NCI-H2029 (cell line): ENCODE measurements around the gene UNKL.
A peak's percentile ranks its signal among the peaks of the same experiment; 100 is the strongest.
"Not testable (repeated sequence)": the region's sequence is repeated elsewhere in the genome, so short reads cannot be mapped to it uniquely, and the experiment has no call there.

ENCODE experiments used
- DNase-seq: peaks from one replicate; lab custom pipeline; 2025; lab: John Stamatoyannopoulos, UW

UNKL gene

GRCh38 chr16:1445518-1446203 lies 31.2 kb upstream of the UNKL start:
- DNase-seq, result no peak

DNA sequence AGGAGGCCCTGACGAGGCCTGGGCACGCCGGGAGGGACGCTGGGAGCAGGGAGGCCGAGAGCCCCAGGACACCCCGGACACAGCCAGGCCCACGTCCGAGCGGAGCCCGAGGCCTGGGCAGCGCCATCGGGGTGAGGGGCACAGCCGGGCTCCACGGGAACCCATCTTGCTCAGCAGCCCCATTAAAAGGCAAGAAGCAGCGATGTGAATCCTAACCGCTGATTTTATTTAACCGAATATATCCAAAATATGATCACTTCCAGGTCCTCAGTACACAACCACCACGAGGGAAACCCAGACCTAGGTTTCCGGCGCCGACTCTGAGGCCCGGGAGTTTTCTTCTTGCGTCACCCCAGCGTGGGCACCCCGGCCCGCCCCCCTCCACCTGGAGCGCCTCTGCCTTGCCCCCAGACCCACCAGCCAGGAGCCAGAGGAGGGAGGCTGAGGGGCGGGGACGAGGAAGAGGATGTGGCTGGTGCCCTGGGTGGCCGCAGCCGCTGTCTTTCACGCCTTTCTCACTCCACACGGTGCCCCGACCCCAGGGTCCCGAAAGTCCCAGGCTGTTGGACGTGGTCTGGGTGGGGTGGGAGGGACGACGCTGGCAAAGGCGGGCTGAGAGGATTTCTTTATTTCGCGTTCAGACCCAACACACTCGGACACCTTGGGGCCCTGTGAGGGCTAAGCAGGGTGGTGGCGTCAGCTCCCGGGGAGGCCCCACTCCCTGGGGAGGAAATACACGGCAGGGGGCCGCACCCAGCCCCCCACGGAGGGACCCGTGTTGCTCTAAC lies 30.4 kb upstream of the UNKL start:
- DNase-seq, result no peak

DNA sequence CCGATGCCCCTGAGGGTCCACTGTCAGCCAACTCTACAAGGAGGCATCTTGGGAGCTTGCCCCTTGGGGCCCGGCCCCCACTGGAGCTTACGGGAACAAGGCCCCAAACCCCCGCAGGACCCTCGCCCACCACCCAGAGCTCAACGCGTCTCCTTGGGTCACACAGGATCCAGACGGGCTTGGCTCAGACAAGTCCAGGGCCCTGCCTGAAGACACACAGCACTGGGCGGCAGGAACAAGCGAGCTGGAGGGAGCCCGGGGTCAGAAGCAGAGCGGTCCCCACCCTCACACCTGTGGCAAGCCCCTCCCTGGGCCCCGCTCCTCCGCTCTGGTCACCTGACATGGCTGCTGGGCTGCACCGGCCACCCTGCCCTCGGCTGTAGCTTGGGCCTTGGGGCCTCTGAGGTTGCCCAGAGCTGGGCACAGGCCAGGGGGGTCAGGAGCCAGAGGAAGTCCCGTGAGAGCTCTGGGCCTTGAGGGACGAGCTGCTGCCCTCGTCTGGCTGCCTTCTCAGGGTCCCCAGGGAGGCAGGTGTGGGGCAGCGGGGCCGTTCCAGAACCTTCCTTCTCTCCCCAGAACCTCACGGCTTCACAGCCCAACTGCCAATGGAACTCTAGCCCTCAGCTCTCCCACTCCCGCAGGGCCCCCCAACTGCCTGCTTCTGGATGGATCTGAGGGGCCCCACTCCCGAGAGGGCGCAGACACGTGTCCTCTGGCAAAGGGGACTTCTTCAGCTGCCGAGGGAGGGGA lies 29.7 kb upstream of the UNKL start, which contains the start of gene CCDC154:
Gene CCDC154, minus strand, starts transcription at position 577 of the 750 bp plus-strand sequence. Its CDS starts 234 bp downstream, at position 343.
- no peak for DNase-seq

DNA sequence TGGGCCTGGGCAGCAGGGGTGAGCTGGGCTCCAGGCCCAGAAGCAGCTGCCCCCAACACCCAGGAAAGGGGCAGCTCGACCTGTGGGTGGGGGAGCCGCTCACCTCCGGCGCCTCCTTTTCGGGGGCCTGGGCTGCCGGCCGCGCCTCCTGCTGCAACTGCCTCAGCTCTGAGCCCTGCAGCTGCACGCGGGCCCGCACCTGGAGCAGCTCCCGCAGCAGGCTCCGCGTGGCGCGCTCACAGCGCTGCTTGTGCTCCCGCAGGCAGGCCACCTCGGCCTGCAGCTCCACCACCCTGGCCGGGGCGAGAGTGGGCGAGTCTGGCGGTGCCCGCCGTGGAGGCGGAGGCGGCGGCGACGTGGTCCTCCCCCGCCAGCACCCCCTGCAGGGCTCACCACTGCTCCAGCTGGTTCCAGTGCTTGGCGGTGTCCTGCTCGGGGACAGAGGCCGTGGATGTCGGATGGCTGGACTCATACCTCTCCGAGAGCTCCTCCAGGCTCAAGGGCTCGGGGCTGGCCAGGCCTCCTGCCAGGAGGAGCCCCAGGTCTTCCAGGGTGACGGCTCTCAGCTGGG lies 29.0 kb upstream of the UNKL start:
- DNase-seq, result no peak

DNA sequence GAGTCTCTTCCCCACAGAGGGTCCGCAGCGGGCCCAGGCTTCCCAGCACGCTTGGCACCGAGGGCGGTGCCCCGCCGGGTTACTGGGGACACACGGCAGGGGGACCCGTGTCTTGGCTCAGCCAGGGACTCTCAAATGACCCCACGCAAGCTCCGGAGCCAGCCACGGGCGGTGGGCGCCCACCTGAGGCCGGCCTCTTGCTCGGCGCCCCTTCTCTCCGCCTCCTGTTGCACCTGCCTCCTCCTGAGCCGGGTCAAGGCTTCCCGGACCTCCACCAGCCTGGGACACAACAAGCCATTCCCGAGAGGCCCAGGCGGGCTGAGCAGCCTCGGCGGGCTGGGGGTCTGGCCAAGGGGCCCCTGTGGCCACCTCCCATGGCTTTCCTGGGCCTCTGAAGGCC lies 28.2 kb upstream of the UNKL start:
- DNase-seq, result no peak

GRCh38 chr16:1441391-1441829 lies 26.9 kb upstream of the UNKL start:
- DNase-seq, result no peak

- DNase-seq, result not testable (repeated sequence)
These were observed 25.2 kb upstream of the UNKL start for GRCh38 chr16:1439699-1440074.

DNA sequence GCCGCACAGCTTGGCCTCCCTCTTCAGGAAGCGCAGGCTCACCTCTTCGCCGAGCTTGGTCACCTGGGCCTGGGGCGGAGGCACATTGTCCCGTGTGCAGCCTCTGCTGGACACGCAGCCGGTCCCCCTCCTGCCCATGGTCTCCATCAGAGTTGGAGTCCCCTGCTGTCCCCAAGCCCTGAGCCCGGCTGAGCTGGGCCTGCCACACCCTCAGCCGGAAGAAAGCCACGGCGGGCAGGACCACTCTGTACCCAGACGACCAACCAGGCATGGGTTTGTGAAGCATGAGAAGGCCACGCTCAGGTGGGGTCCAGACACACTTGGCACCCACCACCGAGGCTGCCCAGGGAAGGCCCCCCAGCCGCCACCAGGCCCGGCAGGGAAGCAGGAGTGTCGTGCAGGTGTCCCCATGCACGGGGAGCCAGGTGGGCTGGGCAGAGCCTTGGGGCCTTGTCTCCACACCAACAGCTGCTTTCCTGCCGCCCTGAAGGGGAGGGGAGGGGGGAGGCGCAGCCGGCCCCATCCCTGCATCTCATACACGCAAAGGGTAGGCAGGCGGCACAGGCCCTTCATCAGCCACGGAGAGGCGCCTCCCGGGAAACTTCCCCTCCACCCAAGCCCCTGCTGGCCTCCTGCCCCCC lies 24.7 kb upstream of the UNKL start:
- peak; percentile 8 for DNase-seq

DNA sequence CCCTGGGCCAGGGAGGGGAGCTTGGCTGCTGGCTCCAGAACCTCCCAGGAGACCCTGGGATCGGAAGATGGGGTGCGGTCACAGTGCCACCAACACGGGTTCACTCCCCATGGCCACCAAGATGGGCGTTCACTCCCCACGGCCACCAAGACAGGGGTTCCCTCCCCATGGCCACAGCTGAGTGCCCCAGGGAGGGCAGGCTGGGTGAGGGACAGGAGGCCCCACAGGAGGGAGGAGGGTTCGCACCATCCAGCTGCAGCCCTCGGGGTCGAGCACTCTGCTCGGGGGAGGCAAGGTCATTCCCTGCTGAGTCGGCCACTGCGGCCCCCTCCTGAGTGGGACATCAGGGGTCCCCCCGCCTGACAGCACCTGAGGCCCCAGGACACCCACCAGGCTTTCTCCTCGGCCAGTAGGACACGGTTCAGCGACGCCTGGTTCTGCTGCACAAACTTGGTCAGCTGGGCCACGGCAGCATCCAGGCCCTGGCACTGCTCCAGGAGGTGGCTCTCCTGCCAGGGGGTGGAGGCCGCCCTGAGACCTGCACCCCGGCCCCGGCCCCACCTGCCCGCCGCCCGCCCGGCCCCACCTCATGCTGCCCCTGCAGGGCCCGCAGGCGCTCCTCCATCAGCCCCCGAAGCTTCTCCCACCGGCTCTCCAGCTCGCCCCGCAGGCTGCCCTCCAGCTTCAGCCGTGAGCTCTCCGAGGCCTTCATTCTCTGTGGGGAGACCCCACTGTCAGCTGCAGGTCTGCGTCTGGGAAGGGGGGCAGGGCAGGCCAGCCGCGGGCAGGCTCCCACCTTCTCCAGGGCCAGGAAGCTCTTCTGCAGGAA lies 23.9 kb upstream of the UNKL start:
- no peak for DNase-seq

DNA sequence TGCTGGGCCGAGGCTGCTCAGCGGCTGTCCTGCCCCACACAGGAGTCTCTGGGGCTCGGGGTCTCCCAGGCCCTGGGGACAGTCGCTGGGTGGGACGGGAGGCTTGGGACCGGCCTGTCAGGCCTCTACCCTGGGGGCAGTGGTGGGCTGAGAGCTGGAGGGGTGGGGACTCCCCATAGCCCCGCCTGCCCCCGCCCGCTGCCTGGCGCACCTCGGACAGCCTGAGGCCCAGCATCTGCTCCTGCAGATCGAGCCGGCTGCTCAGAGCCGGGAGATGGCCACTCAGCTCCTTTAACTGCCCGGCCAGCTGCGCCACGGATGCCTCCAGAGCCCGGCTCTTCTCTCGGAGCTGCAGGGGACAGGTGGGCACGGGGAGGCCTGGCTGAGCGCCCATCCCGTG lies 23.1 kb upstream of the UNKL start:
- no peak for DNase-seq

GRCh38 chr16:1436731-1437355 lies 22.3 kb upstream of the UNKL start:
- DNase-seq, result no peak

- no peak for DNase-seq
These were observed 21.6 kb upstream of the UNKL start for GRCh38 chr16:1435921-1436697.

GRCh38 chr16:1434644-1435592 lies 20.4 kb upstream of the UNKL start:
- no peak for DNase-seq

- no peak for DNase-seq
These were observed 19.3 kb upstream of the UNKL start for GRCh38 chr16:1433756-1434155.

DNA sequence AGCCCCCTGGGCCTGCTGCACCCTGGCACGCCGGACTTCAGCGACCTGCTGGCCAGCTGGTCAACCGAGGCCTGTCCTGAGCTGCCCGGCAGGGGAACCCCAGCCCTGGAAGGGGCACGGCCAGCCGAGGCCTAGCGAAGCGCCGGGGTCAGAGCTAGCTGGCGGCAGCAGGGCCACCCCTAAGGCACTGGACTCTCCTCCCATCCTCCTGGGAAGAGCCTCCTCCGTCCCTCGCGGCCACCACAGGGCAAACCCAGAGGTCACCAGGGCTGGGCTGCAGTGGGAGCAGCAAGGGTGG lies 18.7 kb upstream of the UNKL start:
- no peak for DNase-seq

DNA sequence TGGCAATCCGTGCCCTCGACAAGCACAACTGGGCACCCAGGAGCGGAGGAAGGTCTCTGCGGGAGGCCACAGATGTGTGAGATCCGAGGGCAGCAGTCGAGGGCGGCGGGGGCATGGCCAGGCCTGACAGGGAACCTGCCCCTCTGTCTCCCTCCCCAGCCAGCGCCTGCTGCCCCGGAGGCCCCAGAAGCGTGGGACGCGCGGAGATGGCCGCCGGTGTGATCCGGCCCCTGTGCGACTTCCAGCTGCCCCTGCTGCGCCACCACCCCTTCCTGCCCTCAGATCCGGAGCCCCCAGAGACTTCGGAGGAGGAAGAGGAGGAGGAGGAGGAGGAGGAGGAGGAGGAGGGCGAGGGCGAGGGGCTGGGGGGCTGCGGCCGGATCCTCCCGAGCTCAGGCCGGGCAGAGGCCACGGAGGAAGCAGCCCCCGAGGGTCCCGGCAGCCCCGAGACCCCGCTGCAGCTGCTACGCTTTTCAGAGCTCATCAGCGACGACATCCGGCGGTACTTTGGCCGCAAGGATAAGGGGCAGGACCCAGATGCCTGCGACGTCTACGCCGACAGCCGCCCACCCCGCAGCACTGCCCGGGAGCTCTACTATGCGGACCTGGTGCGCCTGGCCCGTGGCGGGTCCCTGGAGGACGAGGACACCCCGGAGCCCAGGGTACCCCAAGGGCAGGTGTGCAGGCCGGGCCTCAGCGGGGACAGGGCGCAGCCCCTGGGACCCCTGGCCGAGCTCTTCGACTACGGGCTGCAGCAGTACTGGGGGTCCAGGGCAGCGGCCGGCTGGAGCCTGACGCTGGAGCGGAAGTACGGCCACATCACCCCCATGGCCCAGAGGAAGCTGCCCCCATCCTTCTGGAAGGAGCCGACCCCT lies 18.1 kb upstream of the UNKL start:
- no peak for DNase-seq

- no peak for DNase-seq
These were observed 17.2 kb upstream of the UNKL start for GRCh38 chr16:1431497-1432270.
